OCI-LY1 (cell line): ENCODE results near the gene FEM1C.
A peak's percentile ranks its signal among the peaks of the same experiment; 100 is the strongest.

ENCODE experiments used
- H2AFZ ChIP-seq: fragments of 200-600 bp; sonication (generic), shearing (Covaris generic); 2 replicates; pipeline ENCODE4 v1.6.0; 2014; ENCODE audit warnings: antibody characterized with exemption, mild to moderate bottlenecking, low read length
- H3F3A ChIP-seq: fragments of 200-600 bp; sonication (generic), shearing (Covaris generic); 2 replicates; pipeline ENCODE4 v1.6.0; 2014; ENCODE audit warnings: mild to moderate bottlenecking, antibody characterized with exemption, low read length, moderate library complexity; ENCODE audit not compliant: insufficient read depth
- H3K27ac ChIP-seq: fragments of 200-600 bp; sonication (generic); 2 replicates; pipeline ENCODE4 v1.5.1; 2014; ENCODE audit warnings: low read length, mixed run types, mild to moderate bottlenecking, low read depth; ENCODE audit not compliant: poor library complexity, severe bottlenecking
- H3K27me3 ChIP-seq: fragments of 200-600 bp; sonication (generic); 2 replicates; pipeline ENCODE4 v1.6.0; 2014; ENCODE audit warnings: antibody characterized with exemption, mild to moderate bottlenecking, low read length, moderate library complexity; ENCODE audit not compliant: insufficient read depth
- H3K36me3 ChIP-seq: fragments of 200-600 bp; sonication (generic); 2 replicates; pipeline ENCODE4 v1.6.1; 2014; ENCODE audit warnings: mild to moderate bottlenecking, antibody characterized with exemption, low read length, moderate library complexity, mixed read lengths; ENCODE audit not compliant: insufficient read depth
- H3K4me1 ChIP-seq: fragments of 200-600 bp; sonication (generic); 2 replicates; pipeline ENCODE4 v1.5.1; 2014; ENCODE audit warnings: mild to moderate bottlenecking, low read length, moderate library complexity; ENCODE audit not compliant: insufficient read depth, severe bottlenecking
- H3K4me2 ChIP-seq: fragments of 200-600 bp; sonication (generic), shearing (Covaris generic); 2 replicates; pipeline ENCODE4 v1.6.1; 2014; ENCODE audit warnings: low read length
- H3K4me3 ChIP-seq: fragments of 200-600 bp; sonication (generic); 2 replicates; pipeline ENCODE4 v1.5.1; 2014; ENCODE audit warnings: low read length, low read depth, mild to moderate bottlenecking, mixed read lengths; ENCODE audit not compliant: poor library complexity, severe bottlenecking
- H3K79me2 ChIP-seq: fragments of 200-600 bp; shearing (Covaris generic); 2 replicates; pipeline ENCODE4 v1.6.1; 2016; ENCODE audit warnings: mixed run types, low read length, mixed read lengths; ENCODE audit not compliant: insufficient read depth
- H3K9ac ChIP-seq: fragments of 200-600 bp; sonication (generic), shearing (Covaris generic); 2 replicates; pipeline ENCODE4 v1.6.1; 2014; ENCODE audit warnings: mild to moderate bottlenecking, low read length, mixed read lengths
- H3K9me2 ChIP-seq: fragments of 200-600 bp; sonication (generic), shearing (Covaris generic); 2 replicates; pipeline ENCODE4 v1.6.1; 2014; ENCODE audit warnings: low read depth, mild to moderate bottlenecking, low read length, mixed read lengths
- H3K9me3 ChIP-seq: fragments of 200-600 bp; shearing (Covaris generic); 2 replicates; pipeline ENCODE4 v1.6.1; 2014; ENCODE audit warnings: low read length, mixed read lengths
- H4K20me1 ChIP-seq: fragments of 200-600 bp; sonication (generic), shearing (Covaris generic); 2 replicates; pipeline ENCODE4 v1.6.0; 2016; ENCODE audit warnings: mild to moderate bottlenecking, low read length; ENCODE audit not compliant: insufficient read depth
- EZH2 ChIP-seq: fragments of 200-600 bp; sonication (generic), shearing (Covaris generic); IDR thresholded peaks from 2 replicates; pipeline ENCODE4 v1.8.0; 2017; ENCODE audit warnings: borderline replicate concordance, mixed run types, mild to moderate bottlenecking, antibody characterized with exemption, low read length, moderate library complexity, mixed read lengths
- TF ChIP-seq, protein P1 (sequence below): fragments of 200-600 bp; sonication (generic), shearing (Covaris generic); IDR thresholded peaks from 2 replicates; pipeline ENCODE4 v1.5.1; 2017; ENCODE audit warnings: mild to moderate bottlenecking, antibody characterized with exemption, low read length, moderate library complexity, mixed read lengths

FEM1C gene

GRCh38 chr5:115553082-115553481, 8.5 kb upstream of the FEM1C start:
- TF ChIP-seq, protein P1, sequence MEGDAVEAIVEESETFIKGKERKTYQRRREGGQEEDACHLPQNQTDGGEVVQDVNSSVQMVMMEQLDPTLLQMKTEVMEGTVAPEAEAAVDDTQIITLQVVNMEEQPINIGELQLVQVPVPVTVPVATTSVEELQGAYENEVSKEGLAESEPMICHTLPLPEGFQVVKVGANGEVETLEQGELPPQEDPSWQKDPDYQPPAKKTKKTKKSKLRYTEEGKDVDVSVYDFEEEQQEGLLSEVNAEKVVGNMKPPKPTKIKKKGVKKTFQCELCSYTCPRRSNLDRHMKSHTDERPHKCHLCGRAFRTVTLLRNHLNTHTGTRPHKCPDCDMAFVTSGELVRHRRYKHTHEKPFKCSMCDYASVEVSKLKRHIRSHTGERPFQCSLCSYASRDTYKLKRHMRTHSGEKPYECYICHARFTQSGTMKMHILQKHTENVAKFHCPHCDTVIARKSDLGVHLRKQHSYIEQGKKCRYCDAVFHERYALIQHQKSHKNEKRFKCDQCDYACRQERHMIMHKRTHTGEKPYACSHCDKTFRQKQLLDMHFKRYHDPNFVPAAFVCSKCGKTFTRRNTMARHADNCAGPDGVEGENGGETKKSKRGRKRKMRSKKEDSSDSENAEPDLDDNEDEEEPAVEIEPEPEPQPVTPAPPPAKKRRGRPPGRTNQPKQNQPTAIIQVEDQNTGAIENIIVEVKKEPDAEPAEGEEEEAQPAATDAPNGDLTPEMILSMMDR, result no peak
- TF ChIP-seq EZH2, result no peak
- no peaks in the 10 kb centered on the region for H3K79me2 ChIP-seq
- H3K9me3 ChIP-seq, result no peaks in the 10 kb centered on the region
- H2AFZ ChIP-seq, result no peak overlapping the region
- H4K20me1 ChIP-seq, result no peaks in the 10 kb centered on the region
- no peaks in the 10 kb centered on the region for H3F3A ChIP-seq
- H3K9me2 ChIP-seq, result no peaks in the 10 kb centered on the region
- peaks cover 5% of the 10 kb centered on the region for H3K4me1 ChIP-seq
- no peak overlapping the region for H3K4me2 ChIP-seq
- no peaks in the 10 kb centered on the region for H3K36me3 ChIP-seq
- H3K27ac ChIP-seq, result no peak overlapping the region
- H3K9ac ChIP-seq, result no peak overlapping the region
- H3K4me3 ChIP-seq, result no peak overlapping the region
- H3K27me3 ChIP-seq, result no peaks in the 10 kb centered on the region

GRCh38 chr5:115551415-115551814, 6.8 kb upstream of the FEM1C start:
- no peaks in the 10 kb centered on the region for H3K9me3 ChIP-seq
- no peak overlapping the region for H3K27ac ChIP-seq
- H3F3A ChIP-seq, result no peaks in the 10 kb centered on the region
- H3K4me2 ChIP-seq, result no peak overlapping the region
- no peaks in the 10 kb centered on the region for H3K9me2 ChIP-seq
- H2AFZ ChIP-seq, result no peak overlapping the region
- H3K4me3 ChIP-seq, result no peak overlapping the region
- no peaks in the 10 kb centered on the region for H3K36me3 ChIP-seq
- no peaks in the 10 kb centered on the region for H3K79me2 ChIP-seq
- no peak for TF ChIP-seq EZH2
- TF ChIP-seq, protein P1, result no peak
- H3K27me3 ChIP-seq, result no peaks in the 10 kb centered on the region
- H4K20me1 ChIP-seq, result no peaks in the 10 kb centered on the region
- no peak overlapping the region for H3K9ac ChIP-seq
- H3K4me1 ChIP-seq, result no peaks in the 10 kb centered on the region

DNA sequence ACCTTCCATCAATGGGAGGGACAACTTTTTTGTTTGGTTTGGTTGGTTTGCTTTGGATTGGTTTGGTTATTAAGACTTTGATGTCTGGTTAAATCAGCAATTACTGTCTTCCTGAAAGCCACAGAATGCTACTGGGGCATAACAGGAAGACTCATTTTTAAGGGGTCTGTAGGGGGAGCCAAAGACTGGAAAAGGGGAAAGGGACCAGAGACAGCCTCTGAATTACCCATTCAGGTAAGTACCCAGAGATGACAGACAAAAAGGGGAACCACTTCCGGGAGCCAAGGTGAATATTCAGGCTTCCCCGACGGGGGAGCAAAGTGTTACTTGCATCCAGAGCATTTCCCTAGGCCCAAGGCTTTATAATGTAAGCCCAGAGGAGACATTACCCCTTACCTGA, 4.6 kb upstream of the FEM1C start:
- Histone ChIP-seq H3K4me2 (no peak overlapping the region), H3K4me1 (no peaks in the 10 kb centered on the region), H3K27ac (no peak overlapping the region), H3F3A (no peaks in the 10 kb centered on the region), H3K9me3 (peaks cover 6% of the 10 kb centered on the region), H3K9ac (no peak overlapping the region), H3K4me3 (no peak overlapping the region), H4K20me1 (no peaks in the 10 kb centered on the region), H3K36me3 (no peaks in the 10 kb centered on the region), H3K9me2 (no peaks in the 10 kb centered on the region), H3K27me3 (no peaks in the 10 kb centered on the region), H2AFZ (no peak overlapping the region), H3K79me2 (no peaks in the 10 kb centered on the region)
- TF ChIP-seq EZH2, result no peak
- TF ChIP-seq, protein P1, result peak; percentile 55
